ENCODE data around the gene ATRN. TPM values are rescaled to one million over a fixed set of nuclear protein-coding genes. Genes with fewer than 3 reads are reported as not detected.

The ATRN gene
- polyA plus RNA-seq, 1 experiment: 59.7 TPM

DNA sequence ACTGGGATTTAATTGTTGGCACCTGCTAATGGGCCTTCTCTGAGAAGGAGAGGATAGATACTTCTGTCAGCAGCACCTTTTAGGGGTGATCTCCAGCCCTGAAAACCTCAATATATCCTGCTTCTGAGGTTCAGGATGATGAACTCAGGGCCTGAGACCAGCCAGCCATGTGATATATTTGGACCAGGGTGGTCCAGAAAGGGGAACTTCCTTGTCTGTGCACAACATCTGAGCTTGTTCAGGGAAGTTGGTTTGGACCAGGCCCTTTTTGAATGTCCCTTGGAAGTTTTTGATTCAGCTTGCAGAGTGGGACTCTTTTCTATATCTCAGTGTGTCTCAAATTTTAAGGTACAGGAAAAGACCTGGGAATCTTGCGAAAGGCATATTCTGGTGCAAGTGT is 106.5 kb downstream of the ATRN start:
- DNase-seq (ENCODE audit: low read depth, low spot score): no peak
- H3K27me3 ChIP-seq (ENCODE audit: control insufficient read depth, insufficient read depth, low read length): no peaks in the 10 kb centered on the region
- H3K4me3 ChIP-seq (ENCODE audit: low read depth, low read length): no peak overlapping the region
- POLR2A ChIA-PET: no interaction called here
- TF ChIP-seq, protein P1, sequence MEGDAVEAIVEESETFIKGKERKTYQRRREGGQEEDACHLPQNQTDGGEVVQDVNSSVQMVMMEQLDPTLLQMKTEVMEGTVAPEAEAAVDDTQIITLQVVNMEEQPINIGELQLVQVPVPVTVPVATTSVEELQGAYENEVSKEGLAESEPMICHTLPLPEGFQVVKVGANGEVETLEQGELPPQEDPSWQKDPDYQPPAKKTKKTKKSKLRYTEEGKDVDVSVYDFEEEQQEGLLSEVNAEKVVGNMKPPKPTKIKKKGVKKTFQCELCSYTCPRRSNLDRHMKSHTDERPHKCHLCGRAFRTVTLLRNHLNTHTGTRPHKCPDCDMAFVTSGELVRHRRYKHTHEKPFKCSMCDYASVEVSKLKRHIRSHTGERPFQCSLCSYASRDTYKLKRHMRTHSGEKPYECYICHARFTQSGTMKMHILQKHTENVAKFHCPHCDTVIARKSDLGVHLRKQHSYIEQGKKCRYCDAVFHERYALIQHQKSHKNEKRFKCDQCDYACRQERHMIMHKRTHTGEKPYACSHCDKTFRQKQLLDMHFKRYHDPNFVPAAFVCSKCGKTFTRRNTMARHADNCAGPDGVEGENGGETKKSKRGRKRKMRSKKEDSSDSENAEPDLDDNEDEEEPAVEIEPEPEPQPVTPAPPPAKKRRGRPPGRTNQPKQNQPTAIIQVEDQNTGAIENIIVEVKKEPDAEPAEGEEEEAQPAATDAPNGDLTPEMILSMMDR (IDR thresholded peaks at IDR 0.05; ENCODE audit: low read depth, low read length): no peak
- CTCF ChIA-PET: interaction anchor here (3.0 kb wide), 1 partner anchor 14 kb away, joined by 11 read pairs; no protein-coding TSS in a partner anchor
- H3K9me3 ChIP-seq (ENCODE audit: control insufficient read depth, insufficient read depth, low read length): no peaks in the 10 kb centered on the region
- no peak overlapping the region for H3K27ac ChIP-seq (ENCODE audit: low read depth, low read length)

DNA sequence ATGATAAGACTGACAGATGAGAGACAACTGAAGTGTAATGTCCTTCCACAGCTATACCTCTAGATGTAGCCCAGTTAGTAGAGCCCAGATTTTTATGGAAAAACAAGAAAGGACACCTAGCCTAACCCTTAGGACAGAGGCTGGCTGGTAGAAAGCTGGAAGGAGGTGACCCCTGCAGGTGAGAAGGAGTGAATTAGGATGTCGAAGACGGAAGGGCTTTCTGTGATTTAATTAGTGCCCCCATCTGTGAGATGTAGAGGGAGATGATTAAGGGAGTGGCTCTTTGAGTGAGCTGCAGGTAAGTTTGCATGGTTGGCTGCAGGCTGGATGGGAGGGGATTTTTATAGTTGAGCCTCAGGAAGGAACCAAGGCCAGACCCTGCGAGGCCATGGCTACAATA is 109.6 kb downstream of the ATRN start:
- DNase-seq (ENCODE audit: low read depth, low spot score): no peak
- Histone ChIP-seq H3K9me3 (ENCODE audit: control insufficient read depth, insufficient read depth, low read length) (no peaks in the 10 kb centered on the region), H3K4me3 (ENCODE audit: low read depth, low read length) (no peak overlapping the region), H3K27me3 (ENCODE audit: control insufficient read depth, insufficient read depth, low read length) (no peaks in the 10 kb centered on the region), H3K27ac (ENCODE audit: low read depth, low read length) (no peak overlapping the region)
- TF ChIP-seq, protein P1 (IDR thresholded peaks at IDR 0.05; ENCODE audit: low read depth, low read length): no peak
- CTCF ChIA-PET: interaction anchor here (0.6 kb wide), 1 partner anchor 111 kb away, joined by 3 read pairs; no protein-coding TSS in a partner anchor
- POLR2A ChIA-PET: no interaction called here

DNA sequence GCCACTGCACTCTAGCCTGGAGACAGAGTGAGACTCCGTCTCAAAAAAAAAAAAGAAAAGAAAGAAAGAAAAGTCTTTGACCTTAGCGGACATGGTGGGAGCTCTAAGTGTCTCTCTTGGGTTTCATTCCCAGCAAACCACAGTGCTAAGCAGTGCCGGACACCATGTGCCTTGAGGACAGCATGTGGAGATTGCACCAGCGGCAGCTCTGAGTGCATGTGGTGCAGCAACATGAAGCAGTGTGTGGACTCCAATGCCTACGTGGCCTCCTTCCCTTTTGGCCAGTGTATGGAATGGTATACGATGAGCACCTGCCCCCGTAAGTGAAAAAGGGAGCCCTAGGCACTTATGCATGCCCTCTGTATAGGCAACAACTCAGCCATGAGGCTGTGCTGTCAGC is 112.9 kb downstream of the ATRN start:
- no peak for DNase-seq (ENCODE audit: low read depth, low spot score)
- no peak overlapping the region for H3K4me3 ChIP-seq (ENCODE audit: low read depth, low read length)
- no peak overlapping the region for H3K27ac ChIP-seq (ENCODE audit: low read depth, low read length)
- TF ChIP-seq, protein P1 (IDR thresholded peaks at IDR 0.05; ENCODE audit: low read depth, low read length): no peak
- ChIA-PET POLR2A (no interaction called here), CTCF (no interaction called here)
- no peaks in the 10 kb centered on the region for H3K9me3 ChIP-seq (ENCODE audit: control insufficient read depth, insufficient read depth, low read length)
- no peaks in the 10 kb centered on the region for H3K27me3 ChIP-seq (ENCODE audit: control insufficient read depth, insufficient read depth, low read length)

DNA sequence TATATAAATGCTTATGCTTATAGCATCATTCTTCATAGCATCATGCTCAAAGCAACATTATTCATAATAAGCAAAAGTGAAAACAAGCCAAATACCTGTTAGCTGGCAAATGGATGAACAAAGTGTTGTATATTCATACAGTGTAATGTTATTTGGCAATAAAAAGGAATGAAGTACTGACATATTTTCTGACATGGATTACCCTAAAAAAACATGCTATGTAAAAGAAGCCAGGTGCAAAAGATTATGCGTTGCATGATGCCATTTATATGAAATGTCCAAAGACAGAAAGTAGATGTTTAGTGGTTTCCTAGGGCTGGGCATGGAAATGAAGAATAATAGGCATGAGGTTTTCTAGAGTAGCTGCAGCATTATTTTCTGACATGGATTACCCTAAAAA is 115.3 kb downstream of the ATRN start:
- Histone ChIP-seq H3K27me3 (ENCODE audit: control insufficient read depth, insufficient read depth, low read length) (no peaks in the 10 kb centered on the region), H3K4me3 (ENCODE audit: low read depth, low read length) (no peak overlapping the region), H3K9me3 (ENCODE audit: control insufficient read depth, insufficient read depth, low read length) (no peaks in the 10 kb centered on the region), H3K27ac (ENCODE audit: low read depth, low read length) (no peak overlapping the region)
- POLR2A ChIA-PET: no interaction called here
- no peak for DNase-seq (ENCODE audit: low read depth, low spot score)
- CTCF ChIA-PET: interaction anchor here (3.2 kb wide), 1 partner anchor 23 kb away, joined by 8 read pairs; no protein-coding TSS in a partner anchor
- TF ChIP-seq, protein P1 (IDR thresholded peaks at IDR 0.05; ENCODE audit: low read depth, low read length): no peak

DNA sequence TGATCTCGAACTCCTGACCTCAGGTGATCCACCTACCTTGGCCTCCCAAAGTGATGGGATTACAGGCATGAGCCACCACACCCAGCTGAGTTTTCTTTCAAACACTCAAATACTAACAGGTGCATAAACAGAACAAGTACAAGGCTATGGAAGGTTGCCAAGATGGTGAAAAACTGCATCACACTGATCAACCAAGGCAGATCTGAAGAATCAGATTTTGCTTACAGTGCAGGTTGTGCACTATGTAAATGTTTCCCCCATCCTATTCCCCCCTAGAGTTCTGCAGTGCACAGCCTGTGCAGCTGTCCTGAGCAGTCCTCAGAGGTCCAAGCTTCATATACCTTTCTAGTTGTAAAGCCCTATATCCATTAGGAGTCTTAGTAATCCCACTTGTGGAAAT is 119.3 kb downstream of the ATRN start:
- H3K4me3 ChIP-seq (ENCODE audit: low read depth, low read length): no peak overlapping the region
- H3K27me3 ChIP-seq (ENCODE audit: control insufficient read depth, insufficient read depth, low read length): no peaks in the 10 kb centered on the region
- no peak overlapping the region for H3K27ac ChIP-seq (ENCODE audit: low read depth, low read length)
- H3K9me3 ChIP-seq (ENCODE audit: control insufficient read depth, insufficient read depth, low read length): no peaks in the 10 kb centered on the region
- ChIA-PET CTCF (no interaction called here), POLR2A (no interaction called here)
- no peak for DNase-seq (ENCODE audit: low read depth, low spot score)
- TF ChIP-seq, protein P1 (IDR thresholded peaks at IDR 0.05; ENCODE audit: low read depth, low read length): no peak

All from AG04450 (cell line).